HCT116 (cell line): ENCODE data around the gene CLPTM1L. TPM values are rescaled to one million over a fixed set of nuclear protein-coding genes. Genes with fewer than 3 reads are reported as not detected.

Source experiments
- ATAC-seq: fragments of 200-7000 bp; cut with Tn5 transposase; 2 replicates; pipeline ENCODE4 v1.9.1; 2020; ENCODE audit warnings: mild to moderate bottlenecking, moderate library complexity
- BruUV-seq: library from RNA; stranded (reverse); fragments of 400-500 nt; replicated peaks from 2 replicates; lab custom pipeline; 2021; lab: Mats Ljungman, UMichigan
- CTCF ChIA-PET: fragments of 300-600 bp; sonication (Branson Sonifier 250); formaldehyde crosslinking; loops from one replicate; lab custom pipeline; 2021; ENCODE audit warnings: antibody characterized with exemption; lab: Charles Lee
- POLR2A ChIA-PET: fragments of 300-600, 350-600 bp; sonication (Branson Sonifier 250); formaldehyde crosslinking; loops from one replicate; lab custom pipeline; 2021; ENCODE audit warnings: antibody characterized with exemption; lab: Charles Lee
- RAD21 ChIA-PET, 2 experiments: fragments of 300-600 bp; sonication (Branson Sonifier 250); formaldehyde crosslinking; loops; one replicate each; lab custom pipeline; 2023; ENCODE audit warnings: low total read pairs in 2 of 2; ENCODE audit not compliant: uncharacterized antibody in 2 of 2, unreplicated experiment in 2 of 2, low non-redundant PET in 1 of 2; lab: Charles Lee
- DNase-seq: peaks from one replicate; pipeline ENCODE4 v3.0.0-alpha.2; 2010; ENCODE audit warnings: low read depth, low spot score
- H2AFZ ChIP-seq: fragments of 200-600 bp; shearing (Covaris generic), sonication (generic); 2 replicates; pipeline ENCODE4 v1.6.1; 2017; ENCODE audit warnings: low read depth, mixed run types, mixed read lengths, antibody characterized with exemption, low read length; ENCODE audit not compliant: poor library complexity, severe bottlenecking
- H3K27ac ChIP-seq: 2 replicates; pipeline ENCODE4 v1.5.1; 2012; ENCODE audit warnings: low read depth, low read length
- H3K27me3 ChIP-seq: fragments of 200-600 bp; sonication (generic); 2 replicates; pipeline ENCODE4 v1.6.1; 2016; ENCODE audit warnings: mixed run types, low read length, mixed read lengths; ENCODE audit not compliant: insufficient read depth
- H3K36me3 ChIP-seq, 2 experiments: fragments of 200-500 bp in 1 of 2; fragments of 200-600 bp in 1 of 2; sonication (Bioruptor generic) in 1 of 2; sonication (generic) in 1 of 2; 2 replicates each; pipeline versions ENCODE4 v1.5.1 to v1.6.1; 2014 to 2016; ENCODE audit warnings: low read length in 2 of 2, inconsistent platforms in 1 of 2, mixed read lengths in 1 of 2, mixed run types in 1 of 2; ENCODE audit not compliant: insufficient read depth in 2 of 2, control insufficient read depth in 1 of 2
- H3K4me1 ChIP-seq, 2 experiments: fragments of 200-600 bp in 1 of 2; sonication (generic) in 1 of 2; 2 replicates each; pipeline versions ENCODE4 v1.5.1 to v1.6.1; 2012 to 2017; ENCODE audit warnings: low read length in 2 of 2, inconsistent platforms in 1 of 2, mild to moderate bottlenecking in 1 of 2, mixed read lengths in 1 of 2, mixed run types in 1 of 2, moderate library complexity in 1 of 2; ENCODE audit not compliant: insufficient read depth in 2 of 2, control insufficient read depth in 1 of 2
- H3K4me2 ChIP-seq: fragments of 200-600 bp; sonication (generic); 2 replicates; pipeline ENCODE4 v1.6.1; 2017; ENCODE audit warnings: mixed run types, low read length, mixed read lengths
- H3K4me3 ChIP-seq, 2 experiments: fragments of 200-600 bp in 1 of 2; sonication (generic) in 1 of 2; replicated peaks in 1 of 2; 2 replicates each; pipeline ENCODE4 v1.5.1; 2011 to 2016; ENCODE audit warnings: low read length in 2 of 2, control low read depth in 1 of 2, low read depth in 1 of 2, mild to moderate bottlenecking in 1 of 2, mixed read lengths in 1 of 2, mixed run types in 1 of 2
- H3K79me2 ChIP-seq: fragments of 200-600 bp; sonication (generic); 2 replicates; pipeline ENCODE4 v1.6.1; 2017; ENCODE audit warnings: mild to moderate bottlenecking, mixed run types, low read length, moderate library complexity, mixed read lengths; ENCODE audit not compliant: insufficient read depth
- H3K9ac ChIP-seq: fragments of 200-600 bp; sonication (generic); 2 replicates; pipeline ENCODE4 v1.6.1; 2016; ENCODE audit warnings: low read length, mixed read lengths
- H3K9me2 ChIP-seq: fragments of 200-600 bp; sonication (generic), shearing (Covaris generic); 2 replicates; pipeline ENCODE4 v1.6.1; 2017; ENCODE audit warnings: mixed run types, mild to moderate bottlenecking, moderate library complexity; ENCODE audit not compliant: insufficient read depth
- H3K9me3 ChIP-seq, 2 experiments: fragments of 200-500 bp in 1 of 2; fragments of 200-600 bp in 1 of 2; sonication (Bioruptor generic) in 1 of 2; sonication (generic) in 1 of 2; 2 replicates each; pipeline ENCODE4 v1.6.1; 2014 to 2017; ENCODE audit warnings: low read length in 2 of 2, mixed read lengths in 2 of 2, inconsistent platforms in 1 of 2, low read depth in 1 of 2, mild to moderate bottlenecking in 1 of 2, mixed run types in 1 of 2, moderate library complexity in 1 of 2; ENCODE audit not compliant: control insufficient read depth in 1 of 2, insufficient read depth in 1 of 2
- H4K20me1 ChIP-seq: fragments of 200-600 bp; sonication (generic), shearing (Covaris generic); 2 replicates; pipeline ENCODE4 v1.6.1; 2017; ENCODE audit warnings: mixed run types, mild to moderate bottlenecking, moderate library complexity; ENCODE audit not compliant: insufficient read depth
- EGR1 ChIP-seq: IDR thresholded peaks from 2 replicates; pipeline ENCODE4 v1.6.1; 2012; ENCODE audit warnings: low read depth
- EZH2 ChIP-seq: fragments of 200-600 bp; sonication (generic); IDR thresholded peaks from 2 replicates; pipeline ENCODE4 v1.6.1; 2017; ENCODE audit warnings: antibody characterized with exemption, mixed run types
- POLR2A ChIP-seq: IDR thresholded peaks from 2 replicates; pipeline ENCODE4 v1.7.0; 2011; ENCODE audit warnings: borderline replicate concordance; ENCODE audit not compliant: insufficient read depth, insufficient read length; ENCODE audit errors: extremely low read depth
- POLR2AphosphoS5 ChIP-seq: IDR thresholded peaks from 2 replicates; pipeline ENCODE4 v1.6.1; 2011; ENCODE audit warnings: mild to moderate bottlenecking, low read depth, low read length, moderate library complexity
- RAD21 ChIP-seq: IDR thresholded peaks from 2 replicates; pipeline ENCODE4 v1.6.1; 2012; ENCODE audit warnings: low read depth, mild to moderate bottlenecking
- SIN3A ChIP-seq: IDR thresholded peaks from 2 replicates; pipeline ENCODE4 v1.6.1; 2012; ENCODE audit warnings: low read depth
- SP1 ChIP-seq: IDR thresholded peaks from 2 replicates; pipeline ENCODE4 v1.6.1; 2012; ENCODE audit warnings: low read depth
- SRF ChIP-seq: IDR thresholded peaks from 2 replicates; pipeline ENCODE4 v1.6.1; 2012; ENCODE audit warnings: low read depth
- TCF7L2 ChIP-seq: IDR thresholded peaks from 2 replicates; pipeline ENCODE4 v1.7.0; 2011; ENCODE audit warnings: borderline replicate concordance, inconsistent platforms; ENCODE audit not compliant: insufficient read depth, insufficient read length; ENCODE audit errors: extremely low read depth
- YY1 ChIP-seq: IDR thresholded peaks from 2 replicates; pipeline ENCODE4 v1.6.1; 2011; ENCODE audit warnings: low read length, low read depth, moderate library complexity, mild to moderate bottlenecking; ENCODE audit not compliant: insufficient replicate concordance; ENCODE audit errors: extremely low read depth
- intact Hi-C: fragments of 100-400 bp; cut with micrococcal nuclease; formaldehyde crosslinking; loops from 2 replicates; pipeline ENCODE4 v1.10.0; 2022
- total RNA-seq: library from RNA; stranded (reverse); gene quantifications from one replicate; pipeline ENCODE4 v1.2.1, GENCODE V29; 2021; ENCODE audit not compliant: unreplicated experiment
- TF ChIP-seq, protein P1 (sequence below): IDR thresholded peaks from 2 replicates; pipeline ENCODE4 v1.6.1; 2011; ENCODE audit warnings: mild to moderate bottlenecking, low read length, moderate library complexity; ENCODE audit not compliant: insufficient replicate concordance; ENCODE audit errors: extremely low read depth
- TF ChIP-seq, protein P2 (sequence below): IDR thresholded peaks from 2 replicates; pipeline ENCODE4 v1.6.1; 2012
- TF ChIP-seq, protein P3 (sequence below), 3 experiments: fragments of 200-600 bp in 1 of 3; sonication (generic) in 1 of 3; IDR thresholded peaks in 2 of 3; conservative IDR thresholded peaks in 1 of 3; 2 replicates each; pipeline ENCODE4 v1.5.1; 2012 to 2017; ENCODE audit warnings: low read depth in 2 of 3, low read length in 2 of 3, antibody characterized with exemption in 1 of 3, borderline replicate concordance in 1 of 3, control low read depth in 1 of 3, mild to moderate bottlenecking in 1 of 3, mixed read lengths in 1 of 3, mixed run types in 1 of 3, moderate library complexity in 1 of 3; ENCODE audit not compliant: insufficient read depth in 1 of 3
- TF ChIP-seq, protein P4 (sequence below): IDR thresholded peaks from 2 replicates; pipeline ENCODE4 v1.6.1; 2012
- TF ChIP-seq, protein P5 (sequence below): IDR thresholded peaks from 2 replicates; pipeline ENCODE4 v1.6.1; 2012; ENCODE audit warnings: low read depth

The CLPTM1L gene
- total RNA-seq, 1 experiment from 2014 or later, result 98.4 TPM

DNA sequence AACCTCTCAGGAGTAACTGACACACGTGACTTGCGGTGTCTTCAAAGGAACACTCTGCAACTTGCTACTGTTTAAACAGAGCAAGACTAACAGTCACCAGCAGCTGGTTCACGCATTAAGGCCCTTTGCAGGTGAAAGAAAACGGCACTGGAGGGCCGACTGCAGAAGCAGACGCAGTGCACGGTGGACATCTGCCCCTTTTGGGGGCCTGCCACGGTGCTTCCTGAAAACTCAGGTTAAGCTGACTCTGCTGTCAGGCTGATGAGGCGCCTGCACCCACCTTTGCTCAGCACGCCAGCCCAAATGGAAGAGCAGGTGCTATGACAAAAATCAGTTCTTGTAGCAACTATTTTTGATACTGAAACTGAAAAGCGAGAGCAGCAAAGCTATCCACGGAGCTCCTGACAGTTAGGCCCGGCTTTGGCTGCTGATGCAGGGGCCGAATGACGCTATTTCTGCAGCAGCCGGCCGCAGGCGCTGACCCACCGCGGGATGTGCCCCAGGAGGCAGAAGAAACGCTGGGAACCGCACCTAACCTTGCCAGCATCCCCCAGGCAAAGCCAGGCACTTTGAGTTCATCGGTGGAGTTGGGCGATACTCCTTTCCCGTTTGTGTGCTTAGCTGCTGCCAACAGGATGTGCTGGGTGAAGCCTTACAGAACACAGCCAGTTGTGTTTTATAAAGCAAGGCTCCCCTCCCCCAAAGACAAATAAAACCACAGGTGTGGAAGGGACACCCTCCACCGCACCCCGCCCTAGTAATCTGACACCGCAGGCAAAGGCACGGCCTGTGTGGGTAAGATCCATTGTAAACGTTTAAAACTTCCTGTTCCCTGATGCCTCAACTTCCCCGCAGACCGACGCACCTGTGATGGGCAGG is 29.0 kb downstream of the CLPTM1L start:
- ChIA-PET RAD21 (no interaction called here), CTCF (no interaction called here), POLR2A (no interaction called here)
- Histone ChIP-seq H3K36me3 (peaks cover 3 to 5% of the 10 kb centered on the region in 2 experiments; a peak in 2 of 4 replicates), H3K4me3 (peak overlapping the region in 1 of 2 experiments; percentile 35; a peak in 2 of 4 replicates), H3K79me2 (no peaks in the 10 kb centered on the region), H3K4me1 (peaks cover 16 to 22% of the 10 kb centered on the region in 2 experiments), H3K4me2 (peak overlapping the region; percentile 76), H3K27me3 (no peaks in the 10 kb centered on the region), H2AFZ (no peak overlapping the region), H3K9me3 (no peaks in the 10 kb centered on the region), H4K20me1 (no peaks in the 10 kb centered on the region), H3K9me2 (no peaks in the 10 kb centered on the region), H3K27ac (peak overlapping the region; percentile 43; the same call in 1 of the 2 replicates), H3K9ac (peak overlapping the region; percentile 20; the same call in 1 of the 2 replicates)
- DNase-seq (no peak), ATAC-seq (peak; percentile 83)
- intact Hi-C loops, result no loop called here
- TF ChIP-seq POLR2AphosphoS5, result peak; percentile 36; the same call in 1 of the 2 replicates
- TF ChIP-seq SRF, result no peak
- TF ChIP-seq EZH2, result no peak
- peak; percentile 44 for TF ChIP-seq SP1
- TF ChIP-seq, protein P1, sequence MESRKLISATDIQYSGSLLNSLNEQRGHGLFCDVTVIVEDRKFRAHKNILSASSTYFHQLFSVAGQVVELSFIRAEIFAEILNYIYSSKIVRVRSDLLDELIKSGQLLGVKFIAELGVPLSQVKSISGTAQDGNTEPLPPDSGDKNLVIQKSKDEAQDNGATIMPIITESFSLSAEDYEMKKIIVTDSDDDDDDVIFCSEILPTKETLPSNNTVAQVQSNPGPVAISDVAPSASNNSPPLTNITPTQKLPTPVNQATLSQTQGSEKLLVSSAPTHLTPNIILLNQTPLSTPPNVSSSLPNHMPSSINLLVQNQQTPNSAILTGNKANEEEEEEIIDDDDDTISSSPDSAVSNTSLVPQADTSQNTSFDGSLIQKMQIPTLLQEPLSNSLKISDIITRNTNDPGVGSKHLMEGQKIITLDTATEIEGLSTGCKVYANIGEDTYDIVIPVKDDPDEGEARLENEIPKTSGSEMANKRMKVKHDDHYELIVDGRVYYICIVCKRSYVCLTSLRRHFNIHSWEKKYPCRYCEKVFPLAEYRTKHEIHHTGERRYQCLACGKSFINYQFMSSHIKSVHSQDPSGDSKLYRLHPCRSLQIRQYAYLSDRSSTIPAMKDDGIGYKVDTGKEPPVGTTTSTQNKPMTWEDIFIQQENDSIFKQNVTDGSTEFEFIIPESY, result no peak
- no peak for TF ChIP-seq EGR1
- TF ChIP-seq, protein P2, sequence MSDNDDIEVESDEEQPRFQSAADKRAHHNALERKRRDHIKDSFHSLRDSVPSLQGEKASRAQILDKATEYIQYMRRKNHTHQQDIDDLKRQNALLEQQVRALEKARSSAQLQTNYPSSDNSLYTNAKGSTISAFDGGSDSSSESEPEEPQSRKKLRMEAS, result no peak
- TF ChIP-seq, protein P3, sequence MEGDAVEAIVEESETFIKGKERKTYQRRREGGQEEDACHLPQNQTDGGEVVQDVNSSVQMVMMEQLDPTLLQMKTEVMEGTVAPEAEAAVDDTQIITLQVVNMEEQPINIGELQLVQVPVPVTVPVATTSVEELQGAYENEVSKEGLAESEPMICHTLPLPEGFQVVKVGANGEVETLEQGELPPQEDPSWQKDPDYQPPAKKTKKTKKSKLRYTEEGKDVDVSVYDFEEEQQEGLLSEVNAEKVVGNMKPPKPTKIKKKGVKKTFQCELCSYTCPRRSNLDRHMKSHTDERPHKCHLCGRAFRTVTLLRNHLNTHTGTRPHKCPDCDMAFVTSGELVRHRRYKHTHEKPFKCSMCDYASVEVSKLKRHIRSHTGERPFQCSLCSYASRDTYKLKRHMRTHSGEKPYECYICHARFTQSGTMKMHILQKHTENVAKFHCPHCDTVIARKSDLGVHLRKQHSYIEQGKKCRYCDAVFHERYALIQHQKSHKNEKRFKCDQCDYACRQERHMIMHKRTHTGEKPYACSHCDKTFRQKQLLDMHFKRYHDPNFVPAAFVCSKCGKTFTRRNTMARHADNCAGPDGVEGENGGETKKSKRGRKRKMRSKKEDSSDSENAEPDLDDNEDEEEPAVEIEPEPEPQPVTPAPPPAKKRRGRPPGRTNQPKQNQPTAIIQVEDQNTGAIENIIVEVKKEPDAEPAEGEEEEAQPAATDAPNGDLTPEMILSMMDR (IDR thresholded peaks at IDR 0.05 in 2 of 3, conservative IDR thresholded peaks at IDR 0.05 in 1 of 3; ENCODE audit: borderline replicate concordance in 1 of 3, insufficient read depth in 1 of 3, low read depth in 2 of 3, low read length in 2 of 3), result no peak
- no peak for TF ChIP-seq RAD21
- TF ChIP-seq, protein P4, sequence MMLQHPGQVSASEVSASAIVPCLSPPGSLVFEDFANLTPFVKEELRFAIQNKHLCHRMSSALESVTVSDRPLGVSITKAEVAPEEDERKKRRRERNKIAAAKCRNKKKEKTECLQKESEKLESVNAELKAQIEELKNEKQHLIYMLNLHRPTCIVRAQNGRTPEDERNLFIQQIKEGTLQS, result no peak
- no peak for TF ChIP-seq TCF7L2
- no peak for TF ChIP-seq SIN3A
- no peak for TF ChIP-seq POLR2A
- TF ChIP-seq, protein P5, sequence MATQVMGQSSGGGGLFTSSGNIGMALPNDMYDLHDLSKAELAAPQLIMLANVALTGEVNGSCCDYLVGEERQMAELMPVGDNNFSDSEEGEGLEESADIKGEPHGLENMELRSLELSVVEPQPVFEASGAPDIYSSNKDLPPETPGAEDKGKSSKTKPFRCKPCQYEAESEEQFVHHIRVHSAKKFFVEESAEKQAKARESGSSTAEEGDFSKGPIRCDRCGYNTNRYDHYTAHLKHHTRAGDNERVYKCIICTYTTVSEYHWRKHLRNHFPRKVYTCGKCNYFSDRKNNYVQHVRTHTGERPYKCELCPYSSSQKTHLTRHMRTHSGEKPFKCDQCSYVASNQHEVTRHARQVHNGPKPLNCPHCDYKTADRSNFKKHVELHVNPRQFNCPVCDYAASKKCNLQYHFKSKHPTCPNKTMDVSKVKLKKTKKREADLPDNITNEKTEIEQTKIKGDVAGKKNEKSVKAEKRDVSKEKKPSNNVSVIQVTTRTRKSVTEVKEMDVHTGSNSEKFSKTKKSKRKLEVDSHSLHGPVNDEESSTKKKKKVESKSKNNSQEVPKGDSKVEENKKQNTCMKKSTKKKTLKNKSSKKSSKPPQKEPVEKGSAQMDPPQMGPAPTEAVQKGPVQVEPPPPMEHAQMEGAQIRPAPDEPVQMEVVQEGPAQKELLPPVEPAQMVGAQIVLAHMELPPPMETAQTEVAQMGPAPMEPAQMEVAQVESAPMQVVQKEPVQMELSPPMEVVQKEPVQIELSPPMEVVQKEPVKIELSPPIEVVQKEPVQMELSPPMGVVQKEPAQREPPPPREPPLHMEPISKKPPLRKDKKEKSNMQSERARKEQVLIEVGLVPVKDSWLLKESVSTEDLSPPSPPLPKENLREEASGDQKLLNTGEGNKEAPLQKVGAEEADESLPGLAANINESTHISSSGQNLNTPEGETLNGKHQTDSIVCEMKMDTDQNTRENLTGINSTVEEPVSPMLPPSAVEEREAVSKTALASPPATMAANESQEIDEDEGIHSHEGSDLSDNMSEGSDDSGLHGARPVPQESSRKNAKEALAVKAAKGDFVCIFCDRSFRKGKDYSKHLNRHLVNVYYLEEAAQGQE, result no peak
- TF ChIP-seq YY1, result no peak
- BruUV-seq, result no TSS peak
